Cardiac fibroblast (primary cell): ENCODE results near the gene LIPG.

ENCODE experiments used
- DNase-seq, 2 donors: peaks; one replicate each; pipeline versions ENCODE4 v3.0.0 to v3.0.0-alpha.2; 2010; ENCODE audit warnings: low read depth in 2 of 2
- H3K4me3 ChIP-seq, 2 donors: replicated peaks in 1 of 2; 1 replicate in 1 of 2; 2 replicates in 1 of 2; pipeline ENCODE4 v1.5.1; 2011; ENCODE audit warnings: low read depth in 2 of 2, low read length in 2 of 2, mild to moderate bottlenecking in 2 of 2, moderate library complexity in 1 of 2
- CTCF ChIP-seq: IDR thresholded peaks from one replicate; pipeline ENCODE4 v1.5.1; 2011; ENCODE audit warnings: low read depth, mild to moderate bottlenecking, low read length, inconsistent platforms

LIPG gene

GRCh38 chr18:49529596-49529995, 32.3 kb upstream of the LIPG start:
- TF ChIP-seq CTCF: no peak
- H3K4me3 ChIP-seq: no peak overlapping the region
- no peak for DNase-seq

GRCh38 chr18:49531678-49532153, 30.1 kb upstream of the LIPG start:
- no peak overlapping the region for H3K4me3 ChIP-seq
- DNase-seq: no peak
- no peak for TF ChIP-seq CTCF

- no peak for TF ChIP-seq CTCF
- DNase-seq: no peak
- H3K4me3 ChIP-seq: no peak overlapping the region
Measured at GRCh38 chr18:49534846-49535601, 26.8 kb upstream of the LIPG start.

GRCh38 chr18:49537232-49537896, 24.5 kb upstream of the LIPG start:
- DNase-seq: no peak
- TF ChIP-seq CTCF: no peak
- no peak overlapping the region for H3K4me3 ChIP-seq

GRCh38 chr18:49544362-49544761, 17.5 kb upstream of the LIPG start:
- no peak for DNase-seq
- TF ChIP-seq CTCF: no peak
- H3K4me3 ChIP-seq: no peak overlapping the region

- DNase-seq: no peak
- no peak overlapping the region for H3K4me3 ChIP-seq
- TF ChIP-seq CTCF: no peak
Measured at GRCh38 chr18:49546278-49546677, 15.6 kb upstream of the LIPG start.
